Sigmoid colon (tissue), 7 donors: ENCODE results near the gene TRPM1. TPM values are rescaled to one million over a fixed set of nuclear protein-coding genes. Genes with fewer than 3 reads are reported as not detected.

ENCODE experiments used
- DNase-seq: peaks from one replicate; pipeline ENCODE4 v3.0.0-alpha.2; 2019
- H3K27ac ChIP-seq, 4 donors: fragments of 200-600 bp; sonication (generic); one replicate each; pipeline ENCODE4 v1.5.1; 2016 to 2019; ENCODE audit warnings: mild to moderate bottlenecking in 1 of 4
- H3K27me3 ChIP-seq, 3 donors: fragments of 200-600 bp; sonication (generic); one replicate each; pipeline ENCODE4 v1.5.1; 2019; ENCODE audit warnings: mild to moderate bottlenecking in 1 of 3
- H3K36me3 ChIP-seq, 4 donors: fragments of 200-600 bp; sonication (generic); one replicate each; pipeline ENCODE4 v1.5.1; 2016 to 2019
- H3K4me1 ChIP-seq, 4 donors: fragments of 200-600 bp; sonication (generic); one replicate each; pipeline ENCODE4 v1.5.1; 2017 to 2019
- H3K4me3 ChIP-seq, 4 donors: fragments of 200-600 bp; sonication (generic); one replicate each; pipeline ENCODE4 v1.5.1; 2017 to 2019; ENCODE audit warnings: mild to moderate bottlenecking in 2 of 4, moderate library complexity in 1 of 4
- H3K9me3 ChIP-seq, 4 donors: fragments of 200-600 bp in 3 of 4; sonication (generic) in 3 of 4; one replicate each; pipeline versions ENCODE4 v1.5.1 to v1.6.1; 2013 to 2019
- CTCF ChIP-seq, 4 experiments: fragments of 450-650 bp in 3 of 4; fragments of 200-600 bp in 1 of 4; IDR thresholded peaks; one replicate each; pipeline ENCODE4 v1.5.1; 2016 to 2019; ENCODE audit warnings: antibody characterized with exemption in 4 of 4, mild to moderate bottlenecking in 3 of 4, moderate library complexity in 2 of 4
- EP300 ChIP-seq, 4 donors: sonication (generic); formaldehyde crosslinking; IDR thresholded peaks; one replicate each; pipeline ENCODE4 v1.6.1; 2017; ENCODE audit warnings: antibody characterized with exemption in 4 of 4
- POLR2A ChIP-seq, 2 donors: fragments of 450-650 bp; IDR thresholded peaks; one replicate each; pipeline ENCODE4 v1.6.1; 2016; ENCODE audit warnings: antibody characterized with exemption in 2 of 2, mild to moderate bottlenecking in 2 of 2, moderate library complexity in 2 of 2
- POLR2AphosphoS5 ChIP-seq, 4 donors: sonication (generic); formaldehyde crosslinking; IDR thresholded peaks; one replicate each; pipeline ENCODE4 v1.6.1; 2017; ENCODE audit warnings: antibody characterized with exemption in 4 of 4
- WGBS, 2 donors: extraction: QIAGEN DNeasy Blood & Tissue Kit; methylation state at CpG; one replicate each; pipeline ENCODE4 v1.1.7; 2013; 5-methylcytosine and 5-hydroxymethylcytosine counted together
- intact Hi-C: fragments of 100-400 bp; cut with DNase I; formaldehyde crosslinking; loops from one replicate; pipeline ENCODE4 v1.15.1; 2023
- polyA plus RNA-seq, 3 donors: library from polyadenylated mRNA; stranded (reverse); fragments of 200-250 nt; gene quantifications; one replicate each; pipeline ENCODE4 v1.2.3, GENCODE V29; 2013
- total RNA-seq, 4 donors: library from RNA; depleted of rRNA; stranded (reverse); fragments of >200 nt; gene quantifications; one replicate each; pipeline ENCODE4 v1.1.0, GENCODE V29; 2016
- donor health status: healthy with polysubstance abuse.
- donor health status: Bipolar disorder and iron deficiency.
- donor health status: healthy.

The TRPM1 gene
- total and polyA plus RNA-seq, 7 donors = 0.12 TPM; not detected in 6

- no peaks in the 10 kb centered on the region for H3K36me3 ChIP-seq
- intact Hi-C loops = no loop called here
- H3K27me3 ChIP-seq = no peaks in the 10 kb centered on the region
- WGBS, 2 donors = 96% methylated on average over 4 of the region's 4 CpGs
- no peak overlapping the region for H3K4me3 ChIP-seq
- no peak for TF ChIP-seq CTCF (IDR thresholded peaks at IDR 0.05)
- TF ChIP-seq EP300 (IDR thresholded peaks at IDR 0.05) = no peak
- no peak for TF ChIP-seq POLR2A (IDR thresholded peaks at IDR 0.05)
- no peak for TF ChIP-seq POLR2AphosphoS5 (IDR thresholded peaks at IDR 0.05)
- no peak overlapping the region for H3K27ac ChIP-seq
- no peak for DNase-seq
- no peaks in the 10 kb centered on the region for H3K9me3 ChIP-seq
- no peaks in the 10 kb centered on the region for H3K4me1 ChIP-seq
Observed at GRCh38 chr15:31041610-31042009, 59.9 kb downstream of the TRPM1 start.

GRCh38 chr15:31040611-31041010 lies 60.9 kb downstream of the TRPM1 start:
- H3K9me3 ChIP-seq = no peaks in the 10 kb centered on the region
- no peaks in the 10 kb centered on the region for H3K27me3 ChIP-seq
- H3K4me1 ChIP-seq = no peaks in the 10 kb centered on the region
- 94% methylated on average over 8 of the region's 8 CpGs for WGBS, 2 donors
- H3K36me3 ChIP-seq = no peaks in the 10 kb centered on the region
- H3K4me3 ChIP-seq = no peak overlapping the region
- no peak for DNase-seq
- H3K27ac ChIP-seq = no peak overlapping the region
- intact Hi-C loops = no loop called here
- TF ChIP-seq EP300 (IDR thresholded peaks at IDR 0.05) (no peak), CTCF (IDR thresholded peaks at IDR 0.05) (no peak), POLR2AphosphoS5 (IDR thresholded peaks at IDR 0.05) (no peak), POLR2A (IDR thresholded peaks at IDR 0.05) (no peak)

DNA sequence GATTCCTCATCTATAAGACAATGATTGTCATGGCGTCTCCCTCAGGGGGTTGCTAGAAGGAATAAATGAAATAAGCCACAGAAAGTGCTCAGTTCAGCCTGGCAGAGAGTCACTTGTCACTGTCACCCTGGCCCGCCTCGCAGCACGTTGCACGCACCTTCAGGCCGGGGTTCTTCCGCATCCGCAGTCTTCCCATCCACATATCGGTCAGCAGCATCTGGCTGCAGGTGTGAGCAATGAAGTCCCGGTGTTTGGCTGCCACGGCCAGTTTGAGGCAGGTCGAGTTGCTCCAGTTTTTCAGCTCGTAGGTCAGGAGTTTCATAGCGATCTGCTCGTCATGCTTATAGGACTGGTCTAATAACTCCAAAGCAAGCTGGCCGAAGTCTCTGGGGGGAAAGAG lies 61.6 kb downstream of the TRPM1 start:
- WGBS, 2 donors = 94 to 95% methylated on average over 16 of the region's 16 CpGs
- H3K27me3 ChIP-seq = no peaks in the 10 kb centered on the region
- H3K27ac ChIP-seq = no peak overlapping the region

GRCh38 chr15:31037731-31038477 lies 63.6 kb downstream of the TRPM1 start:
- 83 to 88% methylated on average over 10 of the region's 10 CpGs for WGBS, 2 donors
- no peak overlapping the region for H3K27ac ChIP-seq
- TF ChIP-seq POLR2AphosphoS5 (IDR thresholded peaks at IDR 0.05) (no peak), POLR2A (IDR thresholded peaks at IDR 0.05) (no peak), EP300 (IDR thresholded peaks at IDR 0.05) (no peak), CTCF (IDR thresholded peaks at IDR 0.05) (no peak)
- H3K4me3 ChIP-seq = no peak overlapping the region
- intact Hi-C loops = no loop called here
- H3K36me3 ChIP-seq = no peaks in the 10 kb centered on the region
- no peaks in the 10 kb centered on the region for H3K27me3 ChIP-seq
- H3K4me1 ChIP-seq = peaks cover 0 to 4% (median 0%) of the 10 kb centered on the region in 4 donors
- no peak for DNase-seq
- H3K9me3 ChIP-seq = no peaks in the 10 kb centered on the region

More for the DNA sequence above, 61.6 kb downstream of the TRPM1 start:
- H3K4me1 ChIP-seq = no peaks in the 10 kb centered on the region
- intact Hi-C loops = no loop called here
- no peak overlapping the region for H3K4me3 ChIP-seq
- H3K9me3 ChIP-seq = no peaks in the 10 kb centered on the region
- H3K36me3 ChIP-seq = no peaks in the 10 kb centered on the region
- DNase-seq = no peak
- TF ChIP-seq POLR2AphosphoS5 (IDR thresholded peaks at IDR 0.05) (no peak), EP300 (IDR thresholded peaks at IDR 0.05) (no peak), POLR2A (IDR thresholded peaks at IDR 0.05) (no peak), CTCF (IDR thresholded peaks at IDR 0.05) (no peak)

DNA sequence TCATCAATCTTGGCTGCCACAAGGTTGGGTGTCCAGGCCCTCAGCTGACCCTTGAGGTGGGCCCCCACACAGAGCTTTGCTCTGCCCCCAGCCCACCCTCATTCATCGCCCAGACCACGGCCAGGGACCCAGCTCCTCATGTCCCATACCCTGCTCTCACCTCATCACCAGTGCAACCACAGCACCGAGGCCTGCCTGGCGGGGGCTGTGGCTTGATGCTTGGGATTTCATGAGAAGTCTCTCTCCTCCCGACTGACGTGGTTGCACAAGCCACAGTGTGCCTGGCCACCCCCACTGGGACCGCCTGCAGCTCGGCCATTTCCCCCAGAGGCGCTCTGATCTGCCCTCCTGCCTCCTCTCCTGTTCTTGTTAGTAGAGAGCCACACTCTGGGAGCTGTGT lies 64.7 kb downstream of the TRPM1 start:
- Histone ChIP-seq H3K27ac (no peak overlapping the region), H3K27me3 (no peaks in the 10 kb centered on the region), H3K36me3 (no peaks in the 10 kb centered on the region), H3K4me1 (peaks cover 0 to 4% (median 0%) of the 10 kb centered on the region in 4 donors), H3K4me3 (no peak overlapping the region), H3K9me3 (no peaks in the 10 kb centered on the region)
- DNase-seq = no peak
- 91 to 93% methylated on average over 9 of the region's 9 CpGs for WGBS, 2 donors
- TF ChIP-seq CTCF (IDR thresholded peaks at IDR 0.05) (no peak), EP300 (IDR thresholded peaks at IDR 0.05) (no peak), POLR2A (IDR thresholded peaks at IDR 0.05) (no peak), POLR2AphosphoS5 (IDR thresholded peaks at IDR 0.05) (no peak)
- intact Hi-C loops = no loop called here
